DMS53 treated with DMSO at 0.1 percent for 48 hours (cell line): ENCODE measurements around the gene EPHA4.

Experiments
- DNase-seq: peaks from one replicate; lab custom pipeline; 2025; ENCODE audit not compliant: unreplicated experiment; lab: John Stamatoyannopoulos, UW

EPHA4 gene

GRCh38 chr2:221447310-221447709, 124.8 kb downstream of the EPHA4 start:
- DNase-seq: no peak

GRCh38 chr2:221446140-221446539, 126.0 kb downstream of the EPHA4 start:
- no peak for DNase-seq

GRCh38 chr2:221444106-221444505, 128.0 kb downstream of the EPHA4 start:
- DNase-seq: no peak

GRCh38 chr2:221443645-221444044, 128.5 kb downstream of the EPHA4 start:
- no peak for DNase-seq

- no peak for DNase-seq
Observed at GRCh38 chr2:221442128-221442527, 130.0 kb downstream of the EPHA4 start.

- DNase-seq: no peak
Observed at GRCh38 chr2:221439761-221440479, 132.2 kb downstream of the EPHA4 start.

- DNase-seq: no peak
Observed at GRCh38 chr2:221437056-221437455, 135.0 kb downstream of the EPHA4 start.

- DNase-seq: no peak
Observed at GRCh38 chr2:221435171-221435570, 136.9 kb downstream of the EPHA4 start.

- DNase-seq: no peak
Observed at GRCh38 chr2:221434142-221434541, 138.0 kb downstream of the EPHA4 start.

GRCh38 chr2:221431477-221431876, 140.6 kb downstream of the EPHA4 start:
- DNase-seq: no peak

- DNase-seq: no peak
Observed at GRCh38 chr2:221429741-221430491, 142.2 kb downstream of the EPHA4 start.

GRCh38 chr2:221428896-221429295, 143.2 kb downstream of the EPHA4 start:
- DNase-seq: no peak

- no peak for DNase-seq
Observed at GRCh38 chr2:221426929-221427328, 145.2 kb downstream of the EPHA4 start.

- no peak for DNase-seq
Observed at GRCh38 chr2:221425891-221426290, 146.2 kb downstream of the EPHA4 start.

GRCh38 chr2:221425353-221425752, 146.8 kb downstream of the EPHA4 start:
- no peak for DNase-seq

GRCh38 chr2:221423210-221423804, 148.8 kb downstream of the EPHA4 start:
- DNase-seq: no peak

GRCh38 chr2:221422516-221423209, 149.4 kb downstream of the EPHA4 start:
- DNase-seq: no peak

GRCh38 chr2:221420245-221420644, 151.9 kb downstream of the EPHA4 start:
- DNase-seq: no peak

GRCh38 chr2:221415789-221416188, 156.3 kb downstream of the EPHA4 start:
- no peak for DNase-seq

- no peak for DNase-seq
Observed at GRCh38 chr2:221412978-221413377, 159.1 kb downstream of the EPHA4 start.

GRCh38 chr2:221410487-221410886, 161.6 kb downstream of the EPHA4 start:
- DNase-seq: peak; percentile 50

GRCh38 chr2:221407765-221408164, 164.3 kb downstream of the EPHA4 start:
- DNase-seq: no peak
